H7 (cell line): ENCODE data around the gene LINC00237. TPM values are rescaled to one million over a fixed set of nuclear protein-coding genes. Genes with fewer than 3 reads are reported as not detected.

Source experiments
- DNase-seq: peaks from one replicate; pipeline ENCODE4 v3.0.0; 2012
- H3K27me3 ChIP-seq: 2 replicates; pipeline ENCODE4 v1.6.0; 2011; ENCODE audit warnings: mild to moderate bottlenecking, low read length; ENCODE audit not compliant: control insufficient read depth, insufficient read depth
- H3K36me3 ChIP-seq: replicated peaks from 2 replicates; pipeline ENCODE4 v1.5.1; 2011; ENCODE audit warnings: low read length; ENCODE audit not compliant: control insufficient read depth, insufficient read depth
- H3K4me3 ChIP-seq: 2 replicates; pipeline ENCODE4 v1.5.1; 2011; ENCODE audit warnings: low read depth, mild to moderate bottlenecking, control low read depth, low read length, moderate library complexity; ENCODE audit not compliant: insufficient read depth
- total RNA-seq: library from RNA; depleted of rRNA; stranded (reverse); fragments of >200 nt; shearing (Covaris generic); gene quantifications from 2 replicates; pipeline ENCODE4 v1.2.3, GENCODE V29; 2014

Gene LINC00237
- total RNA-seq, 1 experiment from 2014 or later, result 3.7 TPM

DNA sequence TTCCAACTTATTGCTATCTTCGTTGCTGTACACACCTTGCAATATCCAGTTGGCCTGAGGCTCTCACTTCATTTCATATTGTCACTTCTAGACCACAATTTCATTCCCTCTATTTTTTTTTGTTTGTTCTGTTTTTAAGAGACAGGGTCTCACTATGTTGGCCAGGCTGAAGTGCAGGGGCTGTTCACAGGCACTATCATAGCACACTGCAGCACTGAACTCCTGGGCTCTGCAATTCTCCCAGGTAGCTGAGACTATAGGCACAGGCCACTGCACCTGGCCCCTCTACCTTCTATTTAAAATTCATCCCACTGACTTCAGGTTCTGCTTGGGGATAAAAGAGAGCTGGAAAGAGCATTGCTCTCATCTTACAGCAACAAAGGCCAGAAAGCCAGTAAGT is 4.7 kb upstream of the LINC00237 start:
- H3K27me3 ChIP-seq, result peaks cover 22% of the 10 kb centered on the region
- DNase-seq, result no peak
- H3K4me3 ChIP-seq, result no peak overlapping the region
- no peaks in the 10 kb centered on the region for H3K36me3 ChIP-seq

GRCh38 chr20:21109144-21109543 is 3.0 kb upstream of the LINC00237 start:
- H3K36me3 ChIP-seq, result no peaks in the 10 kb centered on the region
- DNase-seq, result no peak
- H3K27me3 ChIP-seq, result peaks cover 39% of the 10 kb centered on the region
- H3K4me3 ChIP-seq, result no peak overlapping the region

GRCh38 chr20:21105429-21106170 is 558 bp downstream of the LINC00237 start:
- Histone ChIP-seq H3K36me3 (no peaks in the 10 kb centered on the region), H3K4me3 (peak overlapping the region; percentile 54), H3K27me3 (peaks cover 66% of the 10 kb centered on the region)
- DNase-seq, result peak; percentile 77

DNA sequence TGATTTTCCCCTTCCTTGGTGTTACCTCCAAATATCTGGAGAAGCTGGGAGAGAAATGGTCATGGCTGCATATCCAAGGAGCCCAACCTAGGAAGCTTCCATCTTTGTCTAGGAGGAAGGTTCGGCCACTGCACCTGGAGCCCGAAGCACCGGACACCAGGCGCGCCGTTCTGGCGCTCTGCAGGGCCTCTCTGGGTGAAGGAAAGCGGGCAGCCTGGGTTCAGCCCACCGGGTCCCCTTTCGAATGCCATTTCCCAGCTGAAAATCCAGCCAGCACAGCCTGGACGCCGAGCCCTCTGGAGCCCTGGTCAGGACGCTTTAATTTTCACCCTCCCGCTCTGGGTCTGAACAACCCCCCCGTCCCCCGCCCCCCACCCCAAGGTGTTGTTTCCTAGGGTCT is 1.2 kb downstream of the LINC00237 start:
- peak overlapping the region; percentile 54 for H3K4me3 ChIP-seq
- DNase-seq, result peak; percentile 61
- H3K36me3 ChIP-seq, result no peaks in the 10 kb centered on the region
- H3K27me3 ChIP-seq, result peaks cover 68% of the 10 kb centered on the region

DNA sequence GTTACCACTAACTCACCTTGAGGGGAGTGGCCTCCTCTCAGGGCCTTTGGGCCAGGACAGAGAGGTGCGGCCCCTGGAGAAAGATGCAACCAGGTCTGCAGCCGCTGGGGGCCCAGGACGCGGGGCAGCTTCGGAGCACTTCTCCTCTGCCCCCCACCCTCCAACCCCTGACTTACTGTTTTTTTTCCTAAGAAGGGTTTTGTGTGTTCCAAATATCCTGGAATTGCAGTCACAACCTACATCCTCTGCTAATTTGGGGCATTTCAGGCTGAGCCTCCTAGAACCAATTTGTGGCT is 1.7 kb downstream of the LINC00237 start:
- Histone ChIP-seq H3K4me3 (no peak overlapping the region), H3K27me3 (peaks cover 72% of the 10 kb centered on the region), H3K36me3 (no peaks in the 10 kb centered on the region)
- DNase-seq, result peak; percentile 76

DNA sequence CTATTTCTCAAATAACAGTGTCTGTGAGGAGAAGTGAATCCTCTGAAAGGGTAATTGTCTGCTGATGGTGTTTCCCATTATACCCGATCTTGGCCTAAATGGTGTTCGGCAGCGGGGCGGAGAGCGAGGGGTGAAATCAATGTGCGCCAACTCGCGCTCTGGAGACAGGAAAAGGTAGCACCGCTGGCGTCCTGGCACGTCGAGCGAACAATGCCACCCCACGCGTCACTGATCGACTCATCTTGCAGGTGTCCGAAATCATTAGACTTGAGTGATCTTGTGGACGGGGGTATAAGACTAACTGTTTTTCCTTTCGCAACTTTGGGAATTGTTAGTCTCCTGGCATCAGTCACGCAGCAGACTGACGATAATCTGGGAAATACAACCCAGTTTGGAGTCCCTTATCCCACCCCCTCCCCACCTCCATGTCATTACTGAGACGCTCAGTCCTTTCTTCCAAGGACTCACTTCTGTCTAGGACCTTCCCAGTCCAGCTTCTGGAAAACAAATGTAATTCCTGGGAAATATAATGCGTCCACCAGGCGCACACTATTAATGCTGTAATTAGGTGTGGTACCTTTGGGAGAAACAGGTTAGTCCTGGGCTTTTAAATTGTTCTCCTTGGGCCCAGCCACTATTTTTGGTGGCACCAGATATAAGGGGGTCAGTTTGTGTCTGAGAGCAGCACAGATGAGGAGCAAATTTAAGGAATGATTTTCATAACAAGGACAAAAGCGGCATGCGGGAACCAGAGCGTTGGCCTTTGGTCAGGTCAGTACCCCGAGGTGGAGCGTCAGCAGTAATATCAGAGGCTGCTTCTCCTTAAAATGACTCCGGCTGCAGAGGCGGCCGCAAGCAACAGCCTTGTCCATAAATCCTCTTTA is 2.3 kb downstream of the LINC00237 start:
- H3K4me3 ChIP-seq, result peak overlapping the region; percentile 59; the same call in 1 of the 2 replicates
- no peaks in the 10 kb centered on the region for H3K36me3 ChIP-seq
- H3K27me3 ChIP-seq, result peaks cover 78% of the 10 kb centered on the region
- DNase-seq, result peak; percentile 62

GRCh38 chr20:21102603-21103311 is 3.4 kb downstream of the LINC00237 start:
- Histone ChIP-seq H3K27me3 (peaks cover 81% of the 10 kb centered on the region), H3K4me3 (peak overlapping the region; percentile 59), H3K36me3 (no peaks in the 10 kb centered on the region)
- peak; percentile 78 for DNase-seq

- H3K27me3 ChIP-seq, result peaks cover 74% of the 10 kb centered on the region
- H3K4me3 ChIP-seq, result peak overlapping the region; percentile 59
- DNase-seq, result peak; percentile 75
- H3K36me3 ChIP-seq, result no peaks in the 10 kb centered on the region
Measured at GRCh38 chr20:21101932-21102575, 4.1 kb downstream of the LINC00237 start.

- H3K36me3 ChIP-seq, result no peaks in the 10 kb centered on the region
- peak; percentile 79 for DNase-seq
- peaks cover 68% of the 10 kb centered on the region for H3K27me3 ChIP-seq
- peak overlapping the region; percentile 59 for H3K4me3 ChIP-seq
Measured at GRCh38 chr20:21101453-21101931, 4.7 kb downstream of the LINC00237 start.

GRCh38 chr20:21100578-21101452 is 5.3 kb downstream of the LINC00237 start:
- Histone ChIP-seq H3K4me3 (peak overlapping the region; percentile 59), H3K36me3 (no peaks in the 10 kb centered on the region), H3K27me3 (peaks cover 61% of the 10 kb centered on the region)
- peak; percentile 81 for DNase-seq

DNA sequence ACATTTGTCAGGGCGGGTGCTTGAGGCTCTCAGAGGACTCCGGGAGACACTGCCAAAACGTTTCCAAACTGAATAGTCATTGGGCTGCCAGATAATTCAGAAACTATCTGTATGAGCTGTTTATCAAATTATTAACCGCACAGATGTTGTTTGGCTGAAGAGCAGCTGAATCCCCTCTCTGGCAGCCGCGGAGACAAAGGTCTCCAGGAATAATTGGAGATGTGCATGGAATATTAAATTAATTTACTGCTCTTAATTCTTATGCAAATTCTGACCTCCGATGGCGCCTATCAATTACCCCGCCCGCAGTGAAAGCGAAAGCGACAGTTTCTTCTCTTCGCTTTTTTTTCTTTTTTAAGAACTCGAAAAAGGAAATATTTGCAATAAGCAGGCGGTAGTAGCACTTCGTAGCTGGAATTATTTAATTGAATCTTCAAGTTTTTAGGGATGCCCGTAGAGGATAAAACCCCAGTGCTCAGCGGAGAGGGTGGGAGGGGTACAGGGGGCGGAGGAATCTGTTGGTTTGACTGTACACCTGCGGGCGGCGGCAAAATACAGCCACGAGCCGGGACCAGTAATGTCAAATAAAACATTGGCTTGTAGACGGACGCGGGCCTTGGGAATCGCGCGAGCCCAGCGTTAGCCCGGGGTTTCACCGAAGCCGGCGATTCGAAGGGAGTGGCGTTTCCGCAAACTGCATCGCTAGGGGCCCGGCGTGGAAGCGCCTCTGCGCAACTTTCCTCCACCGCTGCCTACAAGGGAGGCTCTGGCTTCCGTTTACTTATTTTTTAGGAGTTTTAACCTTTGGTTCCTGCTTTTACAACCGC is 6.2 kb downstream of the LINC00237 start:
- H3K4me3 ChIP-seq, result peak overlapping the region; percentile 59
- peak; percentile 58 for DNase-seq
- peaks cover 53% of the 10 kb centered on the region for H3K27me3 ChIP-seq
- no peaks in the 10 kb centered on the region for H3K36me3 ChIP-seq

DNA sequence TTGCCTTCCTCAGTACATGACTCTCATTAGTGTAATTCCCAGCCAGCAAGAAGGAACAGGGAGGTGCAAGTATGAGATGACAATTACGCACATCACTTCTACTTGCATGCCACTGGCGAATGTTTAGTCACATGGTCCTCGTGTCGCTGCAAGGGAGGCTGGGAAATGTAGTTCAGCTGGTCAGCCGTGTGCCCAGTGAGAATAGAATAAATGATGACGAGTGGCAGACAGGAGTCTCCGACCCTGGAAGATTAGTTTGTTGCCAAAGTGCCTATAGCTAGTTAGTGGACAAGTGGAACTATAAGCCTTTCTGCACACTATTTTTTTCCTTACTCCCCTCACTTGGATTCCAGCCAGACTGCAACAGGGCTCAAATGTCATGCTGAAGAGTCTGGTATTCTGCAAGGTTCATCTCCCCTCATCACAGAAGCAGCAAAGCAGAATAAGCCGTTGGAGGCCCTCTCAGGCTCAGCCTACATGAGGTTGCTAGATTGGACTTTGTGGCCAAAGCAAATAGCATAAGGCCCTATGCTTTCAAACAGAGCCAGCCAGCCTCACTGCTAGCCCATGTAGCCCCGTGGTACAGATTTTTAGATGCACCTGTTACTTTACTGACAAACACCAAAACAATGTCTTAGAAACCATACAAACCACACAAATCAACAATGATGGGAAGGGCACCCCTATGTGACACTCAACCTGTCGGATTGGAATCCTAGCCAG is 9.7 kb downstream of the LINC00237 start:
- H3K4me3 ChIP-seq, result no peak overlapping the region
- H3K27me3 ChIP-seq, result peaks cover 20% of the 10 kb centered on the region
- DNase-seq, result peak; percentile 43
- H3K36me3 ChIP-seq, result no peaks in the 10 kb centered on the region
